Measurements from ENCODE around the gene LONRF2. TPM values are rescaled to one million over a fixed set of nuclear protein-coding genes. Genes with fewer than 3 reads are reported as not detected.

LONRF2 gene
- total and polyA plus RNA-seq, 2 of the 13 experiments (the other 11 are each of a cell fraction or from before 2014, with no cell fraction given): not detected

DNA sequence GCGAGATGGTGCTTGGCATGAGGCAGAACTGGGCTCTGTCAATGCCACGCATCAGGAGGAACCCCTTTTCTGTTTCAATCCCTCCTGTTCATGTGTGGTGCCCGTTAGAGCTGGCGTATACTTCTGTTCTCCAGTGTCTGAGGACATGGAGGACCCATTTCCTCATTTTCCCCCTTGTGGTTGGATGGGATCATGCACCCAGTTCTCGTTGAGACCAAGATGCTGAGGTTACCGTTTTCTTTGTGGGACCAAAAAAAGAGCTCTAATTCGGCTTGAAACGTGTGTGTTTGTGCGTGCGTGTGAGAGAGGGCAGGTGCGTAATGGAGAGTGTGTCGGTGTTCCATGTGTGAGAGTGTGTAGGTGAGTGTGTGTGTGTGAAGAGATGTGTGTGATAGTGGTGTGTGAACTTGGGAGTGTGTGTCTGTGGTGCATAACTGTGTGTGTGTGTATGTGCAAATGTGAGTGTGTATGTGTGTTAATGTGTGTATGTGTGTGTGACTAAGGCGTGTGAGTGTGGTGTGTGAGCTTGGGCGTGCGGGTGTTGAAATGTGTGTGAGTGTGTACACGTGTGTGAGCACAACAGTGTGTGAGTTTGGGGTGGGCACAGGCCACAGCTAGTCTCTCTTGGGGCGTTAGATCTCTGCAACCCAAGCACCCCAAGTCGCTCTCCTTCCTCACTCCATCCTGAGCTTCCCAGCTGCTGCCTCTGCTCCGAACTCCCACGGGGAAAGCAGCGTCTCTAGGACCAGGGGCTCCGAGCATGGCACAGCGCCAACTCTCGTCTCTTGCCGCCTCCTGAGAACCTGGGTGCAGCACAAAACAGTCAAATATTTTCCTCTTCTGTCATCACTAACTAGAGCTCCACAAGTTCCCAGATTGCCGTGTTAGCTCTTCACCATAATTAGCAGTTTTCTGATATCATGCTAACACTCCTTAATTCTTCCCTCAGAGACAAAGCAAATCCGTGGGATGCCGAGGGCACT, 75.8 kb downstream of the LONRF2 start (continued):
- TF ChIP-seq, protein P1, sequence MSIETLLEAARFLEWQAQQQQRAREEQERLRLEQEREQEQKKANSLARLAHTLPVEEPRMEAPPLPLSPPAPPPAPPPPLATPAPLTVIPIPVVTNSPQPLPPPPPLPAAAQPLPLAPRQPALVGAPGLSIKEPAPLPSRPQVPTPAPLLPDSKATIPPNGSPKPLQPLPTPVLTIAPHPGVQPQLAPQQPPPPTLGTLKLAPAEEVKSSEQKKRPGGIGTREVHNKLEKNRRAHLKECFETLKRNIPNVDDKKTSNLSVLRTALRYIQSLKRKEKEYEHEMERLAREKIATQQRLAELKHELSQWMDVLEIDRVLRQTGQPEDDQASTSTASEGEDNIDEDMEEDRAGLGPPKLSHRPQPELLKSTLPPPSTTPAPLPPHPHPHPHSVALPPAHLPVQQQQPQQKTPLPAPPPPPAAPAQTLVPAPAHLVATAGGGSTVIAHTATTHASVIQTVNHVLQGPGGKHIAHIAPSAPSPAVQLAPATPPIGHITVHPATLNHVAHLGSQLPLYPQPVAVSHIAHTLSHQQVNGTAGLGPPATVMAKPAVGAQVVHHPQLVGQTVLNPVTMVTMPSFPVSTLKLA (IDR thresholded peaks at IDR 0.05): peak; percentile 30; the same call in 1 of the 2 replicates
- TF ChIP-seq SALL1 (CRISPR knock-in tag; IDR thresholded peaks at IDR 0.05) (no peak), HMGA1 (CRISPR knock-in tag; conservative IDR thresholded peaks at IDR 0.05) (no peak)

- no peak for DNase-seq (ENCODE audit: low spot score)
- peaks cover 0 to 16% of the 10 kb centered on the region in 2 experiments; a peak in 2 of 5 replicates for H3K27me3 ChIP-seq (ENCODE audit: control insufficient read depth in 1 of 2, insufficient read depth in 2 of 2, low read length in 2 of 2)
- no peaks in the 10 kb centered on the region; the same call in 1 of the 2 replicates for H4K20me1 ChIP-seq (ENCODE audit: insufficient read depth, low read length)
- FAIRE-seq: no peak
- H3K36me3 ChIP-seq (replicated peaks in 1 of 2; ENCODE audit: control insufficient read depth in 1 of 2, insufficient read depth in 2 of 2, low read length in 2 of 2): no peaks in the 10 kb centered on the region
- 2% methylated on average over 4 of the region's 4 CpGs for WGBS (ENCODE audit: low lambda C conversion rate)
- H3K4me3 ChIP-seq (replicated peaks in 1 of 3; ENCODE audit: insufficient read depth in 1 of 3, low read depth in 2 of 3, low read length in 3 of 3): no peak overlapping the region
- no peak; the same call in 2 of the 3 replicates for ATAC-seq
- H3K4me1 ChIP-seq (ENCODE audit: insufficient read depth, low read length): no peaks in the 10 kb centered on the region
- no peaks in the 10 kb centered on the region for H3K79me2 ChIP-seq (ENCODE audit: insufficient read depth, low read length)
- POLR2A ChIA-PET: no interaction called here
- no TSS peak for BruUV-seq (replicated peaks)
- no peak overlapping the region for H2AFZ ChIP-seq (ENCODE audit: low read length)
- H3K9me3 ChIP-seq (ENCODE audit: low read length): no peaks in the 10 kb centered on the region
- CTCF ChIA-PET (ENCODE audit: low intra/inter-chr PET ratio, low total read pairs): interaction anchor here (1.3 to 1.5 kb wide), 2 partner anchors 427 to 687 kb away, joined by 3 to 10 read pairs; no protein-coding TSS in a partner anchor
- no peak for TF ChIP-seq ZNF329 (CRISPR knock-in tag; IDR thresholded peaks at IDR 0.05; ENCODE audit: low read depth)
- no peak for TF ChIP-seq BRD4 (CRISPR knock-in tag; IDR thresholded peaks at IDR 0.05)
- no peak for TF ChIP-seq PREB (CRISPR knock-in tag; IDR thresholded peaks at IDR 0.05)
- no peak for TF ChIP-seq ZNF629 (CRISPR knock-in tag; conservative IDR thresholded peaks at IDR 0.05)
- no peak for TF ChIP-seq HNRNPLL (IDR thresholded peaks at IDR 0.05; ENCODE audit: low read depth, low read length, poor library complexity, severe bottlenecking)
- no peak for TF ChIP-seq ATM (IDR thresholded peaks at IDR 0.05; ENCODE audit: borderline replicate concordance)
- TF ChIP-seq, protein P2, sequence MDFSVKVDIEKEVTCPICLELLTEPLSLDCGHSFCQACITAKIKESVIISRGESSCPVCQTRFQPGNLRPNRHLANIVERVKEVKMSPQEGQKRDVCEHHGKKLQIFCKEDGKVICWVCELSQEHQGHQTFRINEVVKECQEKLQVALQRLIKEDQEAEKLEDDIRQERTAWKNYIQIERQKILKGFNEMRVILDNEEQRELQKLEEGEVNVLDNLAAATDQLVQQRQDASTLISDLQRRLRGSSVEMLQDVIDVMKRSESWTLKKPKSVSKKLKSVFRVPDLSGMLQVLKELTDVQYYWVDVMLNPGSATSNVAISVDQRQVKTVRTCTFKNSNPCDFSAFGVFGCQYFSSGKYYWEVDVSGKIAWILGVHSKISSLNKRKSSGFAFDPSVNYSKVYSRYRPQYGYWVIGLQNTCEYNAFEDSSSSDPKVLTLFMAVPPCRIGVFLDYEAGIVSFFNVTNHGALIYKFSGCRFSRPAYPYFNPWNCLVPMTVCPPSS (IDR thresholded peaks at IDR 0.05): no peak
- no peak for TF ChIP-seq ZNF138 (CRISPR knock-in tag; IDR thresholded peaks at IDR 0.05; ENCODE audit: low read depth)
- no peak for TF ChIP-seq ZNF224 (CRISPR knock-in tag; IDR thresholded peaks at IDR 0.05)
- no peak for TF ChIP-seq ZSCAN31 (CRISPR knock-in tag; IDR thresholded peaks at IDR 0.05; ENCODE audit: low read depth)
- TF ChIP-seq RCOR2 (CRISPR knock-in tag; IDR thresholded peaks at IDR 0.05): no peak
- H3K9ac ChIP-seq (ENCODE audit: insufficient read depth, low read depth, low read length): no peak overlapping the region
- in situ Hi-C loops (cut with HindIII; ENCODE audit: extremely low pct_ligation_motif_present, low pct_unique_long_range_greater_than_20kb) (loop anchor here (5.0 to 10.0 kb wide), 3 partner anchors 431 to 688 kb away; no protein-coding TSS in a partner anchor), intact Hi-C loops (cut with micrococcal nuclease; ENCODE audit: unreplicated experiment) (no loop called here)
- no peak overlapping the region for H3K4me2 ChIP-seq (ENCODE audit: low read depth, low read length)
- no peak overlapping the region for H3K27ac ChIP-seq (ENCODE audit: extremely low read length, insufficient read depth, low read length)
Observed at GRCh38 chr2:100245681-100246080, 76.6 kb downstream of the LONRF2 start.
